ENCODE data around the gene ABLIM2. TPM values are rescaled to one million over a fixed set of nuclear protein-coding genes. Genes with fewer than 3 reads are reported as not detected.

The ABLIM2 gene
- total and polyA plus RNA-seq, 2 of the 13 experiments (the other 11 are each of a cell fraction or from before 2014, with no cell fraction given), result 0.20 to 0.37 TPM

GRCh38 chr4:7960017-7960789 is 198.4 kb downstream of the ABLIM2 start (continued):
- no peak for TF ChIP-seq SNAPC2 (CRISPR knock-in tag; IDR thresholded peaks at IDR 0.05)
- no peak for TF ChIP-seq MBD4 (IDR thresholded peaks at IDR 0.05; ENCODE audit: borderline replicate concordance, low read length)
- TF ChIP-seq ZNF256 (CRISPR knock-in tag; conservative IDR thresholded peaks at IDR 0.05), result no peak
- no peak for TF ChIP-seq BHLHE40 (IDR thresholded peaks at IDR 0.05; ENCODE audit: low read length)
- TF ChIP-seq MAFK (conservative IDR thresholded peaks at IDR 0.05 in 1 of 2, IDR thresholded peaks at IDR 0.05 in 1 of 2; ENCODE audit: low read length in 2 of 2), result no peak
- TF ChIP-seq DPF2 (CRISPR knock-in tag; IDR thresholded peaks at IDR 0.05; ENCODE audit: borderline replicate concordance, low read depth), result no peak
- TF ChIP-seq FOXA1 (IDR thresholded peaks at IDR 0.05), result no peak
- no peak for TF ChIP-seq FOXA1 (CRISPR knock-in tag; IDR thresholded peaks at IDR 0.05)
- TF ChIP-seq ZMYM2 (CRISPR knock-in tag; IDR thresholded peaks at IDR 0.05), result no peak
- no peak for TF ChIP-seq MAFG (CRISPR knock-in tag; IDR thresholded peaks at IDR 0.05)

- Histone ChIP-seq H3K9ac (ENCODE audit: insufficient read depth, low read depth, low read length) (no peak overlapping the region), H3K36me3 (replicated peaks in 1 of 2; ENCODE audit: control insufficient read depth in 1 of 2, insufficient read depth in 2 of 2, low read length in 2 of 2) (no peaks in the 10 kb centered on the region), H3K27ac (ENCODE audit: extremely low read length, insufficient read depth, low read length) (no peak overlapping the region), H2AFZ (ENCODE audit: low read length) (no peak overlapping the region), H3K9me3 (ENCODE audit: low read length) (no peaks in the 10 kb centered on the region), H3K4me2 (ENCODE audit: low read depth, low read length) (no peak overlapping the region), H3K4me1 (ENCODE audit: insufficient read depth, low read length) (peaks cover 61% of the 10 kb centered on the region), H4K20me1 (ENCODE audit: insufficient read depth, low read length) (no peaks in the 10 kb centered on the region), H3K79me2 (ENCODE audit: insufficient read depth, low read length) (no peaks in the 10 kb centered on the region), H3K27me3 (ENCODE audit: control insufficient read depth in 1 of 2, insufficient read depth in 2 of 2, low read length in 2 of 2) (peaks cover 0 to 29% of the 10 kb centered on the region in 2 experiments; a peak in 4 of 5 replicates), H3K4me3 (replicated peaks in 1 of 3; ENCODE audit: insufficient read depth in 1 of 3, low read depth in 2 of 3, low read length in 3 of 3) (no peak overlapping the region)
- ChIA-PET POLR2A (no interaction called here), CTCF (ENCODE audit: low intra/inter-chr PET ratio, low total read pairs) (no interaction called here)
- WGBS (ENCODE audit: low lambda C conversion rate), result 42% methylated on average over 3 of the region's 7 CpGs
- DNase-seq (ENCODE audit: low spot score) (no peak), FAIRE-seq (no peak), ATAC-seq (no peak)
- no TSS peak for BruUV-seq (replicated peaks)
- intact Hi-C loops (cut with micrococcal nuclease; ENCODE audit: unreplicated experiment) (no loop called here), in situ Hi-C loops (cut with HindIII; ENCODE audit: extremely low pct_ligation_motif_present, low pct_unique_long_range_greater_than_20kb) (no loop called here)
- TF ChIP-seq NONO (IDR thresholded peaks at IDR 0.05) (no peak), NONO (CRISPR knock-in tag; conservative IDR thresholded peaks at IDR 0.05) (no peak), ZBTB14 (CRISPR knock-in tag; IDR thresholded peaks at IDR 0.05) (no peak), NFKBIZ (CRISPR knock-in tag; IDR thresholded peaks at IDR 0.05) (no peak), HDAC6 (IDR thresholded peaks at IDR 0.05; ENCODE audit: low read depth, low read length) (no peak), MBD4 (IDR thresholded peaks at IDR 0.05; ENCODE audit: borderline replicate concordance, low read length) (no peak), HOXA3 (CRISPR knock-in tag; IDR thresholded peaks at IDR 0.05) (no peak), ISL2 (CRISPR knock-in tag; IDR thresholded peaks at IDR 0.05) (no peak), ZNF124 (CRISPR knock-in tag; IDR thresholded peaks at IDR 0.05) (no peak), EHMT2 (IDR thresholded peaks at IDR 0.05; ENCODE audit: borderline replicate concordance, low read depth, low read length) (no peak), THAP11 (CRISPR knock-in tag; IDR thresholded peaks at IDR 0.05) (no peak), ZZZ3 (CRISPR knock-in tag; IDR thresholded peaks at IDR 0.05; ENCODE audit: borderline replicate concordance) (no peak), AGO2 (optimal IDR thresholded peaks at IDR 0.05; ENCODE audit: low read depth, low read length) (no peak), ZNF296 (CRISPR knock-in tag; conservative IDR thresholded peaks at IDR 0.05) (no peak), NR2C2 (CRISPR knock-in tag; IDR thresholded peaks at IDR 0.05; ENCODE audit: borderline replicate concordance) (no peak)
- TF ChIP-seq, protein P1, sequence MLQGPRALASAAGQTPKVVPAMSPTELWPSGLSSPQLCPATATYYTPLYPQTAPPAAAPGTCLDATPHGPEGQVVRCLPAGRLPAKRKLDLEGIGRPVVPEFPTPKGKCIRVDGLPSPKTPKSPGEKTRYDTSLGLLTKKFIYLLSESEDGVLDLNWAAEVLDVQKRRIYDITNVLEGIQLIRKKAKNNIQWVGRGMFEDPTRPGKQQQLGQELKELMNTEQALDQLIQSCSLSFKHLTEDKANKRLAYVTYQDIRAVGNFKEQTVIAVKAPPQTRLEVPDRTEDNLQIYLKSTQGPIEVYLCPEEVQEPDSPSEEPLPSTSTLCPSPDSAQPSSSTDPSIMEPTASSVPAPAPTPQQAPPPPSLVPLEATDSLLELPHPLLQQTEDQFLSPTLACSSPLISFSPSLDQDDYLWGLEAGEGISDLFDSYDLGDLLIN (CRISPR knock-in tag; IDR thresholded peaks at IDR 0.05; ENCODE audit: borderline replicate concordance), result no peak
Observed at GRCh38 chr4:7959078-7959477, 199.5 kb downstream of the ABLIM2 start.

All from HepG2 (cell line).